Testis (tissue), 2 donors: Measurements from ENCODE around the gene PLEKHM3.

Experiments
- POLR2A ChIP-seq: fragments of 450-650 bp; IDR thresholded peaks from one replicate; pipeline ENCODE4 v1.6.1; 2017; ENCODE audit warnings: antibody characterized with exemption, mild to moderate bottlenecking, moderate library complexity
- TF ChIP-seq, protein P1 (sequence below), 3 experiments: fragments of 450-650 bp in 2 of 3; fragments of 200-600 bp in 1 of 3; sonication (generic) in 1 of 3; IDR thresholded peaks; one replicate each; pipeline ENCODE4 v1.5.1; 2016 to 2019; ENCODE audit warnings: antibody characterized with exemption in 3 of 3, mild to moderate bottlenecking in 2 of 3, moderate library complexity in 1 of 3

DNA sequence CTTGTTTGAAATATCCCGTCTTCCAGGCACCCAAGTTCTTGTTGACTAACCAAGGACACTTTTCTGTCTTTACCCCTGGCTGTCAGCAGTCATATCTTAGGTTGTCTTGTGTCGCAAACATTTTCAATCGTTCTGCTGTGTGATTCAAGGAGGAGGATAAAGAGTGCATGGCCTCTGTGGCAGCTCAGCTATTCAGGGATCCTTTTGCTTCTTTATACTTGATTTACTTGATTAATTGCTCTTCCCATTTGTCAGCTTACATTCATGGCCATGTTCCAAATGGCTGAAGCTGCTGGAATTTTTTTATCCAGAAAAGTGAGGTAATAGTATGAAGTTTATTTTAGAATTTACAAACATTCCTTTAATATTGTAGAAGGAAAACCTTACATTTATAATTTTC, 158.3 kb downstream of the PLEKHM3 start:
- TF ChIP-seq, protein P1, sequence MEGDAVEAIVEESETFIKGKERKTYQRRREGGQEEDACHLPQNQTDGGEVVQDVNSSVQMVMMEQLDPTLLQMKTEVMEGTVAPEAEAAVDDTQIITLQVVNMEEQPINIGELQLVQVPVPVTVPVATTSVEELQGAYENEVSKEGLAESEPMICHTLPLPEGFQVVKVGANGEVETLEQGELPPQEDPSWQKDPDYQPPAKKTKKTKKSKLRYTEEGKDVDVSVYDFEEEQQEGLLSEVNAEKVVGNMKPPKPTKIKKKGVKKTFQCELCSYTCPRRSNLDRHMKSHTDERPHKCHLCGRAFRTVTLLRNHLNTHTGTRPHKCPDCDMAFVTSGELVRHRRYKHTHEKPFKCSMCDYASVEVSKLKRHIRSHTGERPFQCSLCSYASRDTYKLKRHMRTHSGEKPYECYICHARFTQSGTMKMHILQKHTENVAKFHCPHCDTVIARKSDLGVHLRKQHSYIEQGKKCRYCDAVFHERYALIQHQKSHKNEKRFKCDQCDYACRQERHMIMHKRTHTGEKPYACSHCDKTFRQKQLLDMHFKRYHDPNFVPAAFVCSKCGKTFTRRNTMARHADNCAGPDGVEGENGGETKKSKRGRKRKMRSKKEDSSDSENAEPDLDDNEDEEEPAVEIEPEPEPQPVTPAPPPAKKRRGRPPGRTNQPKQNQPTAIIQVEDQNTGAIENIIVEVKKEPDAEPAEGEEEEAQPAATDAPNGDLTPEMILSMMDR (IDR thresholded peaks at IDR 0.05), result no peak
- TF ChIP-seq POLR2A, result no peak
